ENCODE data around the gene IL2RA.

The IL2RA gene

DNA sequence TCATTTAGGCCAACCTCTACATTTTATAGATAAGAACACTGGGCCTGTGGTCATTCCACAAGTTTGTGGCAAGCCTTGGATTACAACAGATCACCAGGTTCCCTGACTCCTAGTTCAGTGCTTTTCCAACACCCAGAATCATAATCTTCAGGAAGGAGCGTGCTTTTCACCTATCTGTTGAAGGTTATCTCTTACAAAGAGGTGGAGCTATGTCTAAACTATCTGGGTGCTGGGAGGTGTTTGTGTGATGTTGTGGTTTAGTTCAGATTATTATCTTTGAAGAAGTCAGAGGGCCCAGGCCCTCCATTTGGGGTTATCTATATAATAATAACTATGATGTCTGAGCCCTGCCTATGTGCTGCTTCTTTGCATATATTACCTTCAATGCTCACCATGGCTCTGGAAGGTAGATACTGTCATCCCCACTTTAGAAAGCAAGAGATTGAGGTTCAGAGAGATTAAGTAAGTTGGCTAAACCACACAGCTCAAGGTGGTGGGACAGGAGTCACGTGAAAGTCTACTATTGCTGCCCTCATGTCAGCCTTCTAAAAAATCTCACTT is 24.0 kb downstream of the IL2RA start:
- DNase-seq (ENCODE audit: low read depth in 2 of 2), result no peak

DNA sequence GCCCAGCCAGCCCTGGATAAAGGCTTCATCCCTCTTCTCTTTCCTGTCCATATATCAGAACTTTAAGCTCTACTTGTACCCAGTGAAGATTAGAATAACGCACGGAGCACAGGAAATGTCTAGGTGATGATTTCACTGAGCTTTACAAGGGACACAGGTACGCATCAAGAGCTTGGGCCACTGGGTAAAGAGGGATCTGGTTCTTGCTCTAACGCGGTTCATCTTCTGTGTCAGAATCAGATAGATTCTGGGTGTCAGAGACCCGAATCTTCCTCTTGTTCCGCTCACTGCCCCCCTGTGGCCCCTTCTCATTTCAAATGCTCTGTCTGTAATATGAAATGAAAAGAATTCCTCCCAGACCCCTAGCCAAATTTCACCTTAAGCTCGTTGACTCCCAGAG is 24.7 kb downstream of the IL2RA start:
- DNase-seq (ENCODE audit: low read depth in 2 of 2), result no peak

DNA sequence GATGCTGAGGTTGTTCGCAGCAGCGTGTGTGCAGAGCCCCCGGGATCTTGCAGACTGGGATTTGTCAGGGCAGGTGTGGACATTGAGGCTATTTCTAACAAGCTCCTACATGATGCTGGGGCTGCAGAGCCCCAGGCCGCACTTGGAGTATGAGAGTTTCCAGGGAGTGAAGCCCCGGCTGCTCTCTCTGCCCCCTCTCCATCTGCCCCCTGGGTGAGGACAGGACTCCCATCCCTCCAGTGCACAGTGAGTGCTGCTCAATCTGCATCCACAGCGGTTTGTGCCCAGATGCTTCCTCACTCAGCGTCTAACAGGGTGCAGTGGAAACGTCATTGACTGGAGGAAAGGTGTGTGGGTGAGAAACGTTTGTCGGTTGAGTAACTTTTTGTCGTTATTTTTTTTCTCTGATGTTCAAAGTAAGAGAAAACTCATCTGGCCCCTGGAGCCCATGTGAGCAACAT is 25.3 kb downstream of the IL2RA start:
- no peak for DNase-seq (ENCODE audit: low read depth in 2 of 2)

DNA sequence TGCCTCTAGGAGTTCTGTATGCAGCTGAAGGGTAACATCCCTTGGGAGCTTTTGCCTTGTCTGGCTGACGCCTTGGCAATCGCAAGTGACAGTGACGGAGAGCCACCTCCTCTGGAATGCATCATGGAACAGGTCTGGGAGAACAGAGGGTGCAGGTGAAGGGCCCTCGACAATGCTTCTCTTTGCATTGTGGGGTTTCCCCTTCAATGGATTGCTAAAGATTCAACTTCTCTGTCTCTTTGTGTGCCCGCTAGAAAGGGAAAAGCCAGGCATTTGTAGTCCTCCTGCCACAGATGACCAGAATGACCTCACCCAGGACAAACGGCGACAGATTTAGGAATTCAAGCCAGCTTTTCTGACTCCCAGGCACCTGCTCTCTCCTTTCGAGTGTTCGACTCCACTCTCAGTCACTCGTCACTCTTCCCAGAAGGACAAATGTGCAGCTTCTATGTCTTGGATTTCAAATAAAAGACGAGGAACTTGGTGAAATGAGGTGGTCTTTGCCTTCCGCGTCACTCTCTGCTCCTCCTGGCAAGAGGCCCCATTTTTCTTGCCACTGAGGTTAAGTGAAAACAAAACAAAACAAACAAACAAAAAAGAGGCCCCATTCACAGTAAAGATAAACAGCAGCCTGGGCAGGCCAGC is 26.1 kb downstream of the IL2RA start:
- no peak for DNase-seq (ENCODE audit: low read depth in 2 of 2)

DNA sequence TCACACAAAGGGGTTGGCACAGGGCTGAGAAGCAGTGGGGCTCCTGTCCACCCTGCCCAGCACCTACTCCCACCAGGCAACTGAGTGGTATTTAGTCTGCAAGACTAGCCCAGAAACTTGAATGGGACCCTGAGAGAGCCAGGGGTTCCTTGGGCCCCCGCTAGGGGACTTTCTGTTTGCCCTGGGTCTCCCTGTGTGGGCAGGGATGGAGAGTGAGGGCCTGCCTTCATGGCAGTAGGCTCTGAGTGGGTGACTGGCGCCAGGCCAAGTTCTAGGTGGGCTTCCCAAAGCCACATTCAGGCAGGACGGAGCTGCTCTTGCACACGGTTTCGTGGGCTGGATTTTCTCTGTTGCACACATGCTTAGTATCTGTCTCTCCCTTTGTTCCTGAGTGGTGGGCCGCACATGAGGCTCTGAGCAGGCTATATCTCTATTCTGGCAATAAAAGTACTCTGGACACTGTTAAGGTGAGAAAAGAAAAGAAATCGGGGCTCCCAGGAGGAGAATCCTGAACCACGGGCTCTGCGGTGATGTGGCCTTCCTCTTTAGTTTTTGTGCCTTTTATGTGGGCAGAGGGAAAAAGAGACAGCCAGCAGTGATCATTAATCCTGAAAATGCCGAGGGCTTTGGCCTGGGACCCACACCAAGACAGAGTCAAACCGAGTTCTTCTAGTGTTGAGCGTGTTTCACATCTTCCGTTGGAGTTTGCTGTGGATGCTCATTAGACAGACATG is 26.9 kb downstream of the IL2RA start:
- no peak for DNase-seq (ENCODE audit: low read depth in 2 of 2)

DNA sequence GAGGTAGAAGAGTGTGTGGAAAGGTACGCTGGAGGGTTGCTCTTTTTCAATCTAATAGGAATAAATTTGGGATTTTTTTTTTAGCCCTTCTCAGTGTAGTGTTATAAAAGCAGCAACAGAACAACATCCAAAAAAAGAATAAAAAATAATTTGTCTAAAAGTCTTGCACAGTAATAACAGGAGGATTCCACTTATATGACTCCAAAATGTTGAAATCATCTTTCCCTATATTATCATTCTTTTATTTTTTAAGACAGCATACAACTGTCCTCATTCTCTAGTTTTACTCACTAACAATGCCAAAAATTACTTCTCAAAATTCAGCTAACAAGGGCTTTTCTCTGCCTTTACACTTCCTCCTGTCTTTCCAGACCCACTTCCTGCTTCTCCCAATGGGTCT is 27.8 kb downstream of the IL2RA start:
- no peak for DNase-seq (ENCODE audit: low read depth in 2 of 2)

DNA sequence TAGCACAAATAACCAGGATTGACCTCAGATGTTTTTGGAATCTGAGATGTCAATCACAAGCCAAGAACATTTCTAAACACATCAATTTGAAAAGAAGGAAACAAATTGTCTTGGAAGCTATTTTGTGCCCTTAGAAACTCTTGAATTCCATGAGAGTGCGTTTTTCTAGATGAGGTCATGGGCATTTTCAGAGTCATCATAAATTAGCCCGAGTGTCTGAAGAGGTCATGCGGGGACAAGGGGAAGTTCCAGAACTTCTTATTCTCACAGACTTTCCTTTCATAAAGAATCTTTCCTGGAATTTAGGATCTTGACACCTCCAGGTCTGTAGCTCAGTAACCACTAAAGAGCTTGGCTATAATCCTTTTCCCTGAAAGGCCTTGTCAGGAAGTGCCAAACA is 28.2 kb downstream of the IL2RA start:
- DNase-seq (ENCODE audit: low read depth in 2 of 2), result no peak

DNA sequence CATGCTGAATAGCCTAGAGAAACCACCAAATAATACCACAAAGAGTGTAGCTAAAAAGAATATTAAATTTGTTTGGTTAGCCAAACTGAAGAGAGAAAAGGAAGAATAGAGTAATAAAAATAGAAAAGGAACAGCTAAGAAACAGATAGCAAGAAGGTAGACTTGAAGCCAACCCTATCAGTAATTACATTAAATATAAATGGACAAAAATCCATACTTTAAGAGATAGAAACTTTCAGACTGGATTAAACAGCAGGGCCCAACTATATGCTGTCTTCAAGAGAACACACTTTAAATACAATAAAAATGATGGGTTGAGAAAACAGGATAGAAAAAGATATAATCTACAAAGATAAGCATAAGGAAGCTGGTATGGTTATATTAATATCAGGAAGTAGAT is 31.2 kb downstream of the IL2RA start:
- no peak for DNase-seq (ENCODE audit: low read depth in 2 of 2)

DNA sequence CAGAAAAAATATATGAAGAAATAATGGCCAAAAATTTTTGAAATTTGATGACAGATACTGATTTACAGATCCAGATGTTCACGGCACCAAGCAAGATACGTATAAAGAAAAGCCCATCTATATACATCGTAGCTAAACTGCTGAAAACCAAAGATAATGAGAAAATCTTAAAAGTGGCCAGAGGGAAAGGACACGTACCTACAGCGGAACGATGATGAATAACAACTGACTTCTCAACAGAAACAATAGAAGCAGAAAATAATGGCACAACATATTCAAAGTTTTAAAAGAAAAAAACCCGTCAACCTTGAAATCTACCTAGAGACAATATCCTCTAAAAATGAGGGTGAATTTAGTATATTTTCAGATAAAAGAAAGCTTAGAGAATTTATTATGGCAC is 31.9 kb downstream of the IL2RA start:
- no peak for DNase-seq (ENCODE audit: low read depth in 2 of 2)

DNA sequence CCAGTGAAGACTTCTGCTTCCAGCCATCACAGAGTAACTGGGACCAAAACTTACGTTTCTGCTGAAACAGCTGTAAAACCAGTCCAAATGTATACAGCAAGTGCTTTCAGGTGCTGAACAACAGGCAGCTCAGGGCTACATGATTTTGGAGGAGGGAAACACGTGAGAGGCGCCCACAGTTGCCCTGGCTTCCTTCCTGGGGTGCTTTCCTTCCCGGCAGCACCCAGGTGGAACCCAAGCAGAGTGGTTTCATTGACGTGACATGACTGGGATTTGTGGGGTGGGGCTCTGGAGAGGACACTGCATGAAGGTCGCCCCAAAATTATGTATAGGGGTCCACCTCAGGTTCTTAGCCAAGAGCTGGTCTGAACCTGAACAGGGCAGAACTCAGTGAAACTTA is 34.2 kb downstream of the IL2RA start:
- no peak for DNase-seq (ENCODE audit: low read depth in 2 of 2)

DNA sequence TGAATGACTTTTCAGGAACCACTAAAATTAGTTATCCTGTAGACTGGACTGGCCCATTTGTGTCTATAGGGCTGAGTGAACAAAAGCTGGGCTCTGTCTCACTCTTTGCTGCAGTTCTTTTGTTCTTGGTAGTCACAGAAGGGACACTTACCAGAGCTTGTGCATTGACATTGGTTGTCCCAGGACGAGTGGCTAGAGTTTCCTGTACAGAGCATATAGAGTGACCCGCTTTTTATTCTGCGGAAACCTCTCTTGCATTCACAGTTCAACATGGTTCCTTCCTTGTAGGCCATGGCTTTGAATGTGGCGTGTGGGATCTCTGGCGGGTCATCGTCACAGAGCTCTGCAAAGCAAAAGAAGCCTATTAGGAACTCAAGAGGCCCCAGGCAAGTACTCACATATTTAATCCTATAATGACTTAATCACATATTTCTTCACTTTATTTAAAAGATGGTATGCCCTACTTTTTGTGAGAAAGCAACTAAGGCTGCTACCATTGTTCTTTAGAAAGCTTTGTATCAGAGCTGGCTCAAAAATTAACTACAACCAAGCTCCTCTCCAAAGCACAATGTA is 36.4 kb downstream of the IL2RA start:
- no peak for DNase-seq (ENCODE audit: low read depth in 2 of 2)

DNA sequence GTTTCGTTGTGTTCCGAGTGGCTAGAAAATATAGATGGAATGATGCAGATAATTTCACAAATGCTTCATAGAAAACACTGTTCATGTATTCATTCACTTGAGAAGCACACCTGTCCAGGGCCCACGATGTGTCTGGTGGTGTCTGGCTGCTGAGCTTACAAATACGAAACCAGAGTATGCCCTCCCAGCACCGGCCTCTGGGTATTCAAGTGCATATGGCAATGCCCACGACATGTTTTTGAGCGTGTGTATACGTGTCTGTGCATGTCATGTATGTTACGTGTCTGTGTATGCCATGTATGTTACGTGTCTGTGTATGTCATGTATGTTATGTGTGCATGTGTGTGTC is 37.9 kb downstream of the IL2RA start:
- no peak for DNase-seq (ENCODE audit: low read depth in 2 of 2)

DNA sequence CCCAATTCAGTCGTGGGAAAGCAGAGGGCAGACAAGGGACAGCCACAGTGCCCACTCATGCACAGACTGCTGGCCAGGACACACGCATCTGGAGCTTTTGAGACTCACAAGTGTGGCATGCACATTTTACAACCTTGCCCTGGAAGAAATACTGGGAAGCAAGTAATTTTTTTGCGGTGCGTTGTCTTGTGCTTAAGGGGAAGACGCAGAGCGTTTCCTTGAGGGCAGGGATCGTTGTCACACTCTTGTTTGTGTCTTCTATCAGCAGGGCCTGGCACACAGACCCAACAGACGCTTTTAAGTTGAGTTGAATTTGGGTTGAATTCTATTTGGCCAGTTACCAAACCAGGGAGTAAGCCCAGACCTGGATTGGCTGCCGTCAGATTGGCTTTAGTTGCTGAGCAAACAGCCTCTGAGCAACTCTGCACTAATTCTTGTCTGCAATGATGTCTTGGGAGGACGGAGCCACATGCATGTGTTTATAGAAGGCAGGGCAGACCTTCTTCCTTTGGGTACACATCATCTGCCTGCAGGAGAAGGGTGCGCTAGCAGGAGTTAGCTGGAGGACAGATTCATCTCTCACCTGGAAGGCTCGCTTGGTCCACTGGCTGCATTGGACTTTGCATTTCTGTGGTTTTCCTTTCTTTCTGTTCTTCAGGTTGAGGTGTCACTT is 38.4 kb downstream of the IL2RA start:
- no peak for DNase-seq (ENCODE audit: low read depth in 2 of 2)

DNA sequence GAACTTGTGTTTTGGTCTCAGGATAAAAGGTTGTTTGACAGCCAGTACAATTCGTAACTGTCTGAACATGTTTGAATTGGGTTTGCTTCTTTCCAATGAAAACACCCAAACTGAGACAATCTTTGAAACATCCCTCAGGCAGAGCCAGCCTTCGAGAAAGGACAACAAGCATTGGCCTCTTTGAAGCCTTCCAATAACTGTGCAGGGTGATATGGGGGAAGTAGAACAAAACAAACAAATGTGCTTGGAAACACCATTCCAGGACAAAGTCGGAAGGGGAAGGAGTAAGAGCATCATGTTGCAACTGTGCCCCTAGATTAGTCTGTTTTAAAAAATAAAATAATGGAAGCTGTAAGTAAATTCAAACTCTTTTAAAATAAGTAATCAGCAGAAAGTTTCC is 39.5 kb downstream of the IL2RA start:
- DNase-seq (ENCODE audit: low read depth in 2 of 2), result no peak

DNA sequence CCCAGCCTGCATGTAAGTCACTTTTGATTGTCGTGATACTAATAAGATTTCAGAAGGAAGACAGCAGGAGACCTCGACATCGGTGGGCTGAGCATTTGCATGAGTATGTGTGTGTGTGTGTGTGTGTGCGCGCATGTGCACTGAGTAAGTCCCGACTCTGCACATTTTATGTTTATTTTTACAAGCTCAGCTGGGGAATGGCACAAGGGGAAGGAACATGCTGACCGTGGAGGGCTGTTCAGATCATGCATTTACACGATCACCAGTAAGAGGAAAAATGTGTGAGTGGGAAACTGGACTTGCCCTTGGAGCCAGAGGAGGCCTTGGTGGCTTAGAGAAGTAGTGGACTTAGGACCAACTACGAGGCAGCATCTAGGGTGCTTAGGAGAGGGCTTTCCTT is 41.3 kb downstream of the IL2RA start:
- no peak for DNase-seq (ENCODE audit: low read depth in 2 of 2)

DNA sequence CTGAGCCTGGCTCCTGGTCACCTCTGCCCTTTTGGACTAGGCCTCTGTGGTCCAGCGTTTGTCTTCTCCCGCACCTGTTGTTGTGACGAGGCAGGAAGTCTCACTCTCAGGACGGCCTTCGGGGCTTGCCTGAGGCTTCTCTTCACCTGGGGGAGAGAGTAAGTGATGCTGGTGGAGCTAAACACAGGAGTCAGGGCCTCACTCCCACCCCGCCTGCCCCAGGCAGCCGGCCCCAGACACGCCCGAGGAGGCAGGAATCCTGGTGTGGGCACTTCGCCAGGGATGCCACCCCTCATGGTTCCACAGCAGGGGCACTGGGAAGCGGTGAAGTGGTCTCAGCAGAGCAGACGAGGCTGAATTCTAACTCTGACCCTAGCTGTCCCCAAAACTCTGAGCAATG is 42.4 kb downstream of the IL2RA start:
- DNase-seq (ENCODE audit: low read depth in 2 of 2), result no peak

DNA sequence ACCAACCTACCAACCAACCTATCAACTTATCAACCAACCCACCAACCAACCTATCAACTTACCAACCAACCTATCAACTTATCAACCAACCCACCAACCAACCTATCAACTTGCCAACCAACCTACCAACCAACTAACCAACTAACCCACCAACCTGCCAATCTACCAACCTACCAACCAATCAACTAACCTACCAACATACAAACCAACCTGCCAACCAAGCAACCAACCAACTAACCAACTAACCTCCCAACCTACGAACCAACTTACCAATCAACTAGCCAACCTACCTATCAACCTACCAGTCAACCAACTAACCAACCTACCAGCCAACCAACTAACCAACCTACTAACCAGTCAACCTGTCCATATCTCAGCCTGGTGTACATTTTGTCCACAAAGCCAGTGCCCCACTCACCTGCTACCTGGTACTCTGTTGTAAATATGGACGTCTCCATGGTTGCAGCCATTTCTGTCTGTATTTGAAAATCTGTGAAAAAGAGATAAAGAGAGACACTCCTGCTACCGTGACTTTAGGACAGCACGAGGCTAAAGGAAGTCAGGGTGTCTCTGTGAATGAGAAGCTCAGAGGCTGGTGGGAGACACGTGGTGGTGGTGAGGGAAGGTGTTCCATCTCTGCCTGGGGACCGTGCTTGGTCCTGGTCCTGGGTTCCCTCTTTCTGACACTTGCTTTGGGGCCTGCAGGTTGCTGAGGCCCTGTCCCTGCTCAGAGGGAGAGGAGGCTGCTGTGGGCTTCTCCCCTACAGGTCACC is 43.0 kb downstream of the IL2RA start:
- no peak for DNase-seq (ENCODE audit: low read depth in 2 of 2)

DNA sequence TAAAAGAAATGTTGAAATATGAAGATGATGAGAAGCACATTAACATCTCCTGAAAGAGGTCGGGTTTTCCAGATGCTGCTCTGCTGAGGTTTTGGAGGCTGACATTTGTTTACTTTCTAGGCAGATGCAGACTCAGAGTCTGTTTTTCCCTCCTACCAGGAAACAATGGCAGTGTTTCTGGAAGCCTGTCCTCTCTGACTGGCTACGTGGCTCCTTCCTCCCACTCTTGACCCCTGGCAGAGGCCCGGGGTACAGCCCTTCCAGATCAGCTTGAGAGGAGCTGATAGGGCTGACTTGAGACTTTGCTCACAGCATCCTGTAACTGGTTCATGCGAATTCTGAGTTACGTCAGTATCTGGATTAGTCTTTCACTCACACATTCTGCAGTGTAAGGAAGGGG is 43.7 kb downstream of the IL2RA start:
- no peak for DNase-seq (ENCODE audit: low read depth in 2 of 2)

DNA sequence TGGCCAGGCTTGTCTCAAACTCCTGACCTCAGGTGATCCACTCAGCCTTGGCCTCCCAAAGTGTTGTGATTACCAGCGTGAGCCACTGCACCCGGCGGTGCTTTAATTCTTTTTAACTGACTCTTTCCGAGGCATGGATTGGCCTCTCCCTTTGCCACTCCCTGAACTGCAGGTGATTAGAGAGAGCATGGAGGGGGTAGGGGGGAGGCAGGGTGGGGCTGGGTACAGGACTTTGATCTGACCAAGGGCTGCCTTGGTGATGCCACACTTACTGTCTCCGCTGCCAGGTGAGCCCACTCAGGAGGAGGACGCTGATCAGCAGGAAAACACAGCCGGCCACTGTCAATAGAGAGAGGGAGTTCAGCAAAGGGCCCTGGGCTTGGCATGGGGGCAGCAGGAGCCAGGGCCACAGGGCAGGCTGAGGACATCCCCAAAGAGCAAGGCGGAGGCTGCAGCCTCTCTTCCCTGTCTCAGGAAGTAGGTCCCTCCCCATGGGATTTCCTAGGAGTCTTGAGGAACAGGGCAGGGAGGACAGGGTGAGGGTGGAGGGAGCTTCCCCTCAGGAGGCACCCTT is 44.3 kb downstream of the IL2RA start:
- no peak for DNase-seq (ENCODE audit: low read depth in 2 of 2)

DNA sequence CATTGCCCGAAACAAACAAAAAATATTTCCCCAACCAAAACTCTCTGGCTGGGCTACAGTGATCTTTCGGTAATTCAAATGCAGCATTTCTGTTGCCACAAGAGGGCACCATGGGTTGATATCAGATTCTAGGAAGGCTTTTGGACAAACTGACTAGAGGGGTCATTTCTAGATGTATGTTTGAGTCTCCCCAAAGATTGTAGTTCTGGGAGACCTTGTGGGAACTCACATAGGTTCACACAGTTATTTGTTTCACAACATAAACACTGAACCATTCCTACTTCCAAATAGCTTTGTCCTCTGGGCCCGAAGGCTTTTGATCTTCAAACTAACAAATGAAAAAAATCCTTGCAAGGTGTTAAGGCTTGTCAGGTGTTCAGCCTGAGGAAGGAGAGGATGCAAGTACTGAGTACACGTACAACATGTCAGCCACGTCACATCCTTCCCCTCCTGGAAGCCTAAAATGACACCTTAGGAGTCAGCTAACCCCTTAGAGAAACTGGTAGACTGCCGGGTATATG is 47.9 kb downstream of the IL2RA start:
- peak in 1 of 2 donors; percentile 53 for DNase-seq (ENCODE audit: low read depth in 2 of 2)
